DOHH2 (cell line): ENCODE results near the gene DPP10.

Source experiments
- CTCF ChIP-seq: fragments of 200-600 bp; sonication (generic); IDR thresholded peaks from one replicate; pipeline ENCODE4 v1.5.1; 2014; ENCODE audit warnings: antibody characterized with exemption, mild to moderate bottlenecking, low read depth, low read length; ENCODE audit not compliant: poor library complexity, severe bottlenecking
- EZH2phosphoT487 ChIP-seq: fragments of 200-600 bp; sonication (generic); IDR thresholded peaks from 2 replicates; pipeline ENCODE4 v1.6.1; 2017; ENCODE audit warnings: borderline replicate concordance, mild to moderate bottlenecking, antibody characterized with exemption, low read length, moderate library complexity, mixed read lengths

GRCh38 chr2:115678129-115678528 is 1235.7 kb downstream of the DPP10 start:
- no peak for TF ChIP-seq CTCF
- TF ChIP-seq EZH2phosphoT487: no peak
